HepG2 (cell line): ENCODE results near the gene MYEOV. TPM values are rescaled to one million over a fixed set of nuclear protein-coding genes. Genes with fewer than 3 reads are reported as not detected.
A peak's percentile ranks its signal among the peaks of the same experiment; 100 is the strongest.

Experiments
- ARID2 ChIP-seq: sonication (generic); formaldehyde crosslinking; IDR thresholded peaks from 2 replicates; pipeline ENCODE4 v1.8.1; 2022; ENCODE audit warnings: mild to moderate bottlenecking, missing genetic modification reagents, borderline replicate concordance
- BCL3 ChIP-seq: sonication (generic); formaldehyde crosslinking; IDR thresholded peaks from 2 replicates; pipeline ENCODE4 v1.5.1; 2020; ENCODE audit warnings: mild to moderate bottlenecking, missing genetic modification reagents, moderate library complexity
- CENPX ChIP-seq: sonication (generic); formaldehyde crosslinking; IDR thresholded peaks from 2 replicates; pipeline ENCODE4 v1.9.0; 2021; ENCODE audit warnings: mild to moderate bottlenecking, missing genetic modification reagents, moderate library complexity
- HDAC6 ChIP-seq: fragments of 200-600 bp; sonication (generic); IDR thresholded peaks from 2 replicates; pipeline ENCODE4 v1.7.0; 2017; ENCODE audit warnings: mild to moderate bottlenecking, antibody characterized with exemption, low read length, low read depth
- HMGA1 ChIP-seq: sonication (generic); formaldehyde crosslinking; conservative IDR thresholded peaks from 2 replicates; pipeline ENCODE4 v1.4.0; 2020; ENCODE audit warnings: missing genetic modification reagents
- MAFF ChIP-seq: IDR thresholded peaks from 2 replicates; pipeline ENCODE4 v1.6.1; 2011; ENCODE audit warnings: low read depth, low read length, improper control_type of control experiment
- MLXIP ChIP-seq: sonication (generic); formaldehyde crosslinking; IDR thresholded peaks from 2 replicates; pipeline ENCODE4 v1.9.0; 2021; ENCODE audit warnings: missing genetic modification reagents, borderline replicate concordance
- YEATS4 ChIP-seq: sonication (generic); formaldehyde crosslinking; IDR thresholded peaks from 2 replicates; pipeline ENCODE4 v1.4.0; 2020; ENCODE audit warnings: missing genetic modification reagents, borderline replicate concordance
- ZFP62 ChIP-seq: sonication (generic); formaldehyde crosslinking; IDR thresholded peaks from 2 replicates; pipeline ENCODE4 v1.4.0; 2020; ENCODE audit warnings: missing genetic modification reagents
- ZMYM2 ChIP-seq: sonication (generic); formaldehyde crosslinking; IDR thresholded peaks from 2 replicates; pipeline ENCODE4 v1.8.0; 2022; ENCODE audit warnings: mild to moderate bottlenecking, missing genetic modification reagents
- ZNF629 ChIP-seq: sonication (generic); formaldehyde crosslinking; conservative IDR thresholded peaks from 2 replicates; pipeline ENCODE4 v1.5.0; 2020; ENCODE audit warnings: missing genetic modification reagents
- ZNF646 ChIP-seq: sonication (generic); formaldehyde crosslinking; IDR thresholded peaks from 2 replicates; pipeline ENCODE4 v1.9.0; 2021; ENCODE audit warnings: mild to moderate bottlenecking, missing genetic modification reagents
- ZNF687 ChIP-seq: sonication (generic); formaldehyde crosslinking; IDR thresholded peaks from 2 replicates; pipeline ENCODE4 v1.5.1; 2020; ENCODE audit warnings: mild to moderate bottlenecking, missing genetic modification reagents, moderate library complexity
- polyA plus RNA-seq, 8 experiments: library from polyadenylated mRNA; depleted of rRNA in 3 of 8; stranded (reverse) in 7 of 8; unstranded in 1 of 8; fragments of >200 nt; fragmentation: Illumina TruSeq in 4 of 8; extraction: Trizol in 4 of 8; gene quantifications; 2 replicates each; pipeline versions ENCODE4 v1.2.1 to v1.2.3, GENCODE V29; 2011 to 2016; ENCODE audit warnings: low read depth in 4 of 8, missing spikeins in 1 of 8, mixed read lengths in 1 of 8; ENCODE audit not compliant: insufficient read depth in 1 of 8
- total RNA-seq, 5 experiments: library from RNA; depleted of rRNA; stranded (reverse); fragments of >200 nt; fragmentation: Illumina TruSeq; extraction: Trizol; gene quantifications; 2 replicates each; pipeline ENCODE4 v1.2.3, GENCODE V29; 2016; ENCODE audit warnings: low read depth in 1 of 5

The MYEOV gene
- total and polyA plus RNA-seq, 2 of the 13 experiments (the other 11 are each of a cell fraction or from before 2014, with no cell fraction given), result 0.33 to 1.8 TPM

GRCh38 chr11:69297787-69298266 is 3.9 kb downstream of the MYEOV start (continued):
- TF ChIP-seq ZNF629 (CRISPR knock-in tag) (no peak), ZMYM2 (CRISPR knock-in tag) (no peak), YEATS4 (CRISPR knock-in tag) (no peak), ARID2 (peak; percentile 73; the same call in 1 of the 2 replicates), CENPX (CRISPR knock-in tag) (no peak), ZNF646 (CRISPR knock-in tag) (no peak), ZFP62 (CRISPR knock-in tag) (no peak), HDAC6 (no peak), MLXIP (CRISPR knock-in tag) (no peak), ZNF687 (CRISPR knock-in tag) (0 out of 2 replicates have a peak, but pooled peaks have one; percentile 1), MAFF (no peak), BCL3 (no peak), HMGA1 (CRISPR knock-in tag) (no peak)
